RWPE2 (cell line): ENCODE measurements around the gene SLC35F6.
"Not testable (repeated sequence)": the region's sequence is repeated elsewhere in the genome, so short reads cannot be mapped to it uniquely, and the experiment has no call there.

Experiments used
- ATAC-seq: fragments of 200-7000 bp; cut with Tn5 transposase; 3 replicates; pipeline ENCODE4 v1.9.1; 2021; ENCODE audit warnings: low read depth
- DNase-seq: peaks from one replicate; pipeline ENCODE4 v3.0.0-alpha.2; 2020; ENCODE audit warnings: low spot score
- H3K27ac ChIP-seq: fragments of 450-650 bp; 2 replicates; pipeline ENCODE4 v1.5.1; 2017; ENCODE audit warnings: mild to moderate bottlenecking; ENCODE audit not compliant: poor library complexity, severe bottlenecking
- H3K27me3 ChIP-seq: fragments of 250-450 bp; sonication (Bioruptor Pico); 2 replicates; pipeline ENCODE4 v1.5.1; 2021; ENCODE audit warnings: mild to moderate bottlenecking, moderate library complexity; ENCODE audit not compliant: insufficient read depth, poor library complexity, severe bottlenecking
- H3K36me3 ChIP-seq: fragments of 250-450 bp; sonication (Bioruptor Pico); 2 replicates; pipeline ENCODE4 v1.5.1; 2020; ENCODE audit warnings: low read depth, mild to moderate bottlenecking, moderate library complexity
- H3K4me1 ChIP-seq: fragments of 250-450 bp; sonication (Bioruptor Pico); 2 replicates; pipeline ENCODE4 v1.5.1; 2021; ENCODE audit warnings: mild to moderate bottlenecking, moderate library complexity; ENCODE audit not compliant: insufficient read depth, poor library complexity, severe bottlenecking
- H3K4me3 ChIP-seq: fragments of 250-450 bp; sonication (Bioruptor Pico); 2 replicates; pipeline ENCODE4 v1.5.1; 2021; ENCODE audit warnings: mild to moderate bottlenecking, moderate library complexity; ENCODE audit not compliant: severe bottlenecking
- H3K9me3 ChIP-seq: fragments of 250-450 bp; sonication (Bioruptor Pico); 2 replicates; pipeline ENCODE4 v1.5.1; 2021; ENCODE audit warnings: mild to moderate bottlenecking, moderate library complexity; ENCODE audit not compliant: severe bottlenecking
- TF ChIP-seq, protein P1 (sequence below): fragments of 450-650 bp; IDR thresholded peaks from one replicate; pipeline ENCODE4 v1.5.1; 2017; ENCODE audit warnings: mild to moderate bottlenecking, moderate library complexity; ENCODE audit not compliant: poor library complexity, severe bottlenecking

Gene SLC35F6

DNA sequence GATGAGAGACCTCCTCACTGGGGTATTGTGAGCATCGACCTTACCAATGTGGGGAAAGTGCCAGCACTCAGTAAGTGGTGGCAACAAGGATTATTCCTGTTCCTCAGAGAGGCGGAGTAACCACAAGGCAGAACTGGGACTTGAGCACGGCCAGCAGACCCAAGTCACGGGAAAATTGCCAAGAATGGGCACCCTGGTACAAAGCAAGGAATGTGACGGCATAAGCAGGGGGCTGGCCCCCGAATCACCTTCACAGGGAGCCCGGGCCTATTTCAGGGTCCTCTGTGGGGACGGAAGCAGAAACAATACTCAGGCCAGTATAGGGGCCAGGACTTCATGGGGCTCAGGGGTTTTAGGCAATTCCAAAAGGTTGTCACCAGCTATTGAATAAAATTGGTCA is 47.2 kb downstream of the SLC35F6 start:
- no peaks in the 10 kb centered on the region for H3K36me3 ChIP-seq
- H3K4me3 ChIP-seq = no peak overlapping the region
- H3K27ac ChIP-seq = no peak overlapping the region
- H3K4me1 ChIP-seq = no peaks in the 10 kb centered on the region
- DNase-seq = no peak
- H3K27me3 ChIP-seq = no peaks in the 10 kb centered on the region
- ATAC-seq = no peak
- H3K9me3 ChIP-seq = no peaks in the 10 kb centered on the region
- TF ChIP-seq, protein P1, sequence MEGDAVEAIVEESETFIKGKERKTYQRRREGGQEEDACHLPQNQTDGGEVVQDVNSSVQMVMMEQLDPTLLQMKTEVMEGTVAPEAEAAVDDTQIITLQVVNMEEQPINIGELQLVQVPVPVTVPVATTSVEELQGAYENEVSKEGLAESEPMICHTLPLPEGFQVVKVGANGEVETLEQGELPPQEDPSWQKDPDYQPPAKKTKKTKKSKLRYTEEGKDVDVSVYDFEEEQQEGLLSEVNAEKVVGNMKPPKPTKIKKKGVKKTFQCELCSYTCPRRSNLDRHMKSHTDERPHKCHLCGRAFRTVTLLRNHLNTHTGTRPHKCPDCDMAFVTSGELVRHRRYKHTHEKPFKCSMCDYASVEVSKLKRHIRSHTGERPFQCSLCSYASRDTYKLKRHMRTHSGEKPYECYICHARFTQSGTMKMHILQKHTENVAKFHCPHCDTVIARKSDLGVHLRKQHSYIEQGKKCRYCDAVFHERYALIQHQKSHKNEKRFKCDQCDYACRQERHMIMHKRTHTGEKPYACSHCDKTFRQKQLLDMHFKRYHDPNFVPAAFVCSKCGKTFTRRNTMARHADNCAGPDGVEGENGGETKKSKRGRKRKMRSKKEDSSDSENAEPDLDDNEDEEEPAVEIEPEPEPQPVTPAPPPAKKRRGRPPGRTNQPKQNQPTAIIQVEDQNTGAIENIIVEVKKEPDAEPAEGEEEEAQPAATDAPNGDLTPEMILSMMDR = no peak

DNA sequence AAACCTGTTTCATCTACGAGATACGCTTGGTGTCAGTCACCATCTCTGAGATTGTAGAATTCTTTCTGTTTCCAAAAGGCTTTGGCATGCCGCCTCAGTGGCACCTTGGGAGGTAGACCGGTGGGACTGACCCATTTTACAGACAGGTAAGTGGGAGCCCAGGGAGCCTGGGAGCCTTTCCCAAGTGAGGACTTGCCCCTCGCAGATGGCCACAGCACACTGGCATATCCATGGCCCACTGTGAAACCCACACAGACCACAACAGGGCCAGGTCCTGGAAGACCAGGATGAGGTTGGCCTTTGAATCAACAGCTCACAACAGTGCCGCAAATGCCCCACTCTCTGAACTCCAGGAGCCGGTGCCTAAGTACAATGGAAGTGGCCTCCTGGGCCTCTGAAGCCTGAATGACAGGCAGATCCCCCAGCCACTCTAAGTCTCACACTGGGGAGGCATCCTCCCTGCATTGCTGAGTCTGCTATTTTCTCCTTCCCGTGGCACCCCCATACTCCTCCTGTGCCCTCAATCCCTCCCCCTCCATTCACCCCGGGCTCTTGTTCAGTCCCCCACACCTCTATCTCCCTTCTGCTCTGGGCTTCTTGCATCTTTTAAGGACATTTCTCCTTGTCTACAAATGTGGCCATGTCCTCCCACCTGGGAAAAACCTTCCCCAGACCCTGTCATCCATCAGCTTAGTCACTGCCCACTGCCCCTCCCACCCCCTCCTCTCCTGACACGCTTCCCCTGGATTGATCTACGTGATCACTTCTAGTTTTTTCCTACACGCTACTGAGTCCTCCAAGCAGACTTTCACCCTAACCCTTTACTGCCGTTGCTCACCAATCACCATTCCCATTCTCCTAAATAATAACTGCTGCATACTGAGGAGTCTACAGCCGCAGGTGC is 48.0 kb downstream of the SLC35F6 start:
- H3K4me1 ChIP-seq = no peaks in the 10 kb centered on the region
- TF ChIP-seq, protein P1 = no peak
- no peaks in the 10 kb centered on the region for H3K36me3 ChIP-seq
- H3K9me3 ChIP-seq = no peaks in the 10 kb centered on the region
- DNase-seq (no peak), ATAC-seq (no peak)
- no peaks in the 10 kb centered on the region for H3K27me3 ChIP-seq
- no peak overlapping the region for H3K27ac ChIP-seq
- no peak overlapping the region for H3K4me3 ChIP-seq

DNA sequence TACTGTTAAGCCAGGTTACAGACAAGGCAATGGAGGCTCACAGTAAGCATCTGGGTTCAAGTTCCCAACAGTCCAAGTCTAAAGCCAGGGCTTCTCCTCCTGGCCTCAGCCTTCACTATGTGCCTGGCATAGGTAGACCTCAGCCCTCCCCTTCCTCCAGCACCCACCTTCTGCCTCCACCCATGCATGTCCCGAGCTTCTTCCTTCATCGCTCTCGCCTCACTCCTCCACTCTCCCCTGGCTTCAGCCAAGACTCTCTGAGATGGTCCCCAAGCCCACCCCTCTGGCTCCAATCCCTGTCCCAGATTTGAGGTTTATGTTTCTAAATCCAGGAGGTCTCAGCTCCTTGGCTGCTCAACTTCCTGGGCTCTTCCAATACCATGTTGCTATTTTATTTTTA is 48.6 kb downstream of the SLC35F6 start:
- DNase-seq = no peak
- Histone ChIP-seq H3K4me3 (no peak overlapping the region), H3K9me3 (no peaks in the 10 kb centered on the region), H3K36me3 (no peaks in the 10 kb centered on the region), H3K27ac (no peak overlapping the region), H3K27me3 (no peaks in the 10 kb centered on the region), H3K4me1 (no peaks in the 10 kb centered on the region)
- TF ChIP-seq, protein P1 = no peak
- ATAC-seq = no peak

DNA sequence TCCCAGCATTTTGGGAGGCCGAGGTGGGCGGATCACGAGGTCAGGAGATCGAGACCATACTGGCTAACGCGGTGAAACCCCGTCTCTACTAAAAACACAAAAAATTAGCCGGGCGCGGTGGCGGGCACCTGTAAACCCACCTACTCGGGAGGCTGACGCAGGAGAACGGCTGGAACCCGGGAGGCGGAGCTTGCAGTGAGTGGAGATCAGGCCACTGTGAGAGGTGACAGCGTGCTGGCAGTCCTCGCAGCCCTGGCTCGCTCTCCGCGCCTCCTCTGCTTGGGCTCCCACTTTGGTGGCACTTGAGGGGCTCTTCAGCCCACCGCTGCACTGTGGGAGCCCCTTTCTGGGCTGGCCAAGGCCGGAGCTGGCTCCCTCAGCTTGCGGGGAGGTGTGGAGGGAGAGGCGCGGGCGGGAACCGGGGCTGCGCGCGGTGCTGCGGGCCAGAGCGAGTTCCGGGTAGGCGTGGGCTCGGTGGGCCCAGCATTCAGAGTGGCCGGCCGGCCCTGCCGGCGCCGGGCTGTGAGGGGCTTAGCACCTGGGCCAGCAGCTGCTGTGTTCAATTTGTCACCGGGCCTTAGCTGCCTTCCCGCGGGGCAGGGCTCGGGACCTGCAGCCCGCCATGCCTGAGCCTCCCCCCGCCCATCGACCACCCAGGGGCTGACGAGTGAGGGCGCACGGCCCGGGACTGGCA is 50.1 kb downstream of the SLC35F6 start:
- H3K4me3 ChIP-seq, H3K27ac ChIP-seq, ATAC-seq: not testable (repeated sequence)

DNA sequence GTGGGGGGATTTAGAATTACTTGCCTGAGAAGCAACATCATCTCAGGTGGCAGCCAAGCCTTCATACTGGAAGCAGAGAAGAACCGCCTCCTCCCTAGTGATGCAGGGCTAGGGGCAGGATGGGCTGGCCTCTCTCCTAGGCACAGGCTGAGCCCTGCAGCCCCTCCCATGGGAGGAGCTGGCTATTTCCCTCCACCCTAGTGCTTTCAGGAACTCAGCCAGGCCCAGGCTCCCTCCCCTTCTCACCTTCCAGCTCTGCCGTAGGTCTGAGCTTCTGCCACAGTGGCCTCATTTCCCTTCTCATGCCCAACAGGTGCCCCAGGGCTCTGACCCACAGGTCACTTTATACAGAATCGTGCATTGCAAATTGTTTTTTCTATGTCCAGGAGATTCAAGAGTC is 52.8 kb downstream of the SLC35F6 start:
- Histone ChIP-seq H3K4me3 (no peak overlapping the region), H3K36me3 (no peaks in the 10 kb centered on the region), H3K27me3 (no peaks in the 10 kb centered on the region), H3K9me3 (no peaks in the 10 kb centered on the region), H3K4me1 (no peaks in the 10 kb centered on the region), H3K27ac (no peak overlapping the region)
- TF ChIP-seq, protein P1 = no peak
- ATAC-seq (peak; percentile 29; the same call in 1 of the 3 replicates), DNase-seq (no peak)

More for the DNA sequence above, 50.1 kb downstream of the SLC35F6 start:
- H3K27me3 ChIP-seq, H3K4me1 ChIP-seq, H3K36me3 ChIP-seq, DNase-seq, H3K9me3 ChIP-seq: not testable (repeated sequence)
